ENCODE results near the gene SPTBN4. TPM values are rescaled to one million over a fixed set of nuclear protein-coding genes. Genes with fewer than 3 reads are reported as not detected.
A peak's percentile ranks its signal among the peaks of the same experiment; 100 is the strongest.

The SPTBN4 gene
- polyA plus RNA-seq, 6 donors from 2014 or later, result not detected

DNA sequence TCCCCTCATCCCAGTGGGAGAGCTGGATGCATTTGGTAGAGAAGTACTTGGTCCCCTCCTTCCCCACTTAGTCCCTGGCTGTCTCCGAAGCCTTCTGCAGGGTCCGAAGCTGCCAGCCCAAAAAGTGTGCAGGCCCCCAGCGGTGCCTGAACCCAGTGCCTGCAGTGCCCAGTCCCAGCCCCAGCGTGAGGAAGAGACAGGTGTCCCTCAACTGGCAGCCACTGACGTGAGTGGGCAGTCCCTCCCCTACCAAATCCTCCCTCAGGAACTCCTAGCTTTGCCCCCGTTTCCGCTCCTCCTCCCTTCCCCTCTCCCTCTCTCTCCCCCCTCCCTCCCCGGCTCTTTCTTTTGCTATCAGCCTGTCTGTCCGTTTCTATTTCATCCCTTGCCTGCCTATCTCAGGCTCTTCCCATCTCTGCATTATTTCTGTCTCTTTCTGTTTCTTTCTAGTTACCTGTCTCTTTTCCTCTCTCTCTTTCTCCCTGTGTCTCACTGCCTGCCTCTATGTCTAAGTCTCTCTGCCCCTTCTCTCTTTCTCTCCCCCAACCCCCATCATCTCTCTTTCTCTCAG, 132.6 kb downstream of the SPTBN4 start:
- Mint-ChIP-seq H3K4me1 (peaks cover 45 to 59% (median 57%) of the 10 kb centered on the region in 3 donors), H3K36me3 (no peaks in the 10 kb centered on the region), H3K27ac (peak overlapping the region in 2 of 6 donors; percentile 34 to 69), H3K27me3 (peaks cover 27 to 67% (median 49%) of the 10 kb centered on the region in 3 donors), H3K4me3 (peak overlapping the region in 7 of 8 donors; percentile 41 to 82 (median 63)), H3K9me3 (peaks cover 0 to 5% (median 0%) of the 10 kb centered on the region in 7 donors)
- DNase-seq (no peak), ATAC-seq (ENCODE audit: low read depth in 2 of 2) (no peak)

DNA sequence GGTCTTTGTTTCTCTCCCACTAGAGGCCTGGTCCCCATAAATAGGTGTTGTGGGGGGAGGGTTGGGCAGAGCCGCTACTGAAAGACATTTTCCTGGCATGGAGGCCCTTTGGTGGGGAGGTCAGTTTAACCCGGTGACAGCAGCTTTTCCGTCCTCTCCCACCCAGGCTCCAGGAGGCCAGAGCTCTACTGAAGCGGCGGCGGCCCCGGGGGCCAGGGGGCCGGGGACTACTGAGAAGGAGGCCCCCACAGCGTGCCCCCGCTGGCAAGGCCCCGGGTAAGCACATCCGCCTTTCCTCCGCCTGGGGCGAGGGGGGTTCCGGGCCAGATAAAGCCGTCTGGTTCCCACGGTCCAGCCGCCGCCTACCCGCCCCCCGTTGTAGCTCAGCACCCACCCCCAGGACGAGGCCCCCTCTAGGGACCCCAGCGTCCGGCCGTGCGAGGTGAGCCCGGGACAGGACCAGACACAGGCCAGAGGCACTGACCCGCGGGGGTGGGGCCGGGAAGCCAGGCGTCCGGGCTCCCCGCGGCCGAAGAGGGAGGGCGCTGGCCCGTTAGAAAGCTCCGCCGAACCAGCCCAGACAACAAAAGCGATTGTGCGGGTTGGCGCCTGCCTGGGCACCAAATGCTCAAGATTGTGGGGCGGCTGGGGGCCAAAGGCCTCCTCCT, 133.2 kb downstream of the SPTBN4 start:
- Mint-ChIP-seq H3K4me3 (peak overlapping the region in 7 of 8 donors; percentile 20 to 82 (median 77)), H3K36me3 (no peaks in the 10 kb centered on the region), H3K4me1 (peaks cover 43 to 65% (median 63%) of the 10 kb centered on the region in 3 donors), H3K9me3 (peaks cover 0 to 5% (median 0%) of the 10 kb centered on the region in 7 donors), H3K27me3 (peaks cover 27 to 61% (median 49%) of the 10 kb centered on the region in 3 donors), H3K27ac (peak overlapping the region in 3 of 6 donors; percentile 31 to 65 (median 34))
- no peak for DNase-seq
- ATAC-seq (ENCODE audit: low read depth in 2 of 2), result no peak

DNA sequence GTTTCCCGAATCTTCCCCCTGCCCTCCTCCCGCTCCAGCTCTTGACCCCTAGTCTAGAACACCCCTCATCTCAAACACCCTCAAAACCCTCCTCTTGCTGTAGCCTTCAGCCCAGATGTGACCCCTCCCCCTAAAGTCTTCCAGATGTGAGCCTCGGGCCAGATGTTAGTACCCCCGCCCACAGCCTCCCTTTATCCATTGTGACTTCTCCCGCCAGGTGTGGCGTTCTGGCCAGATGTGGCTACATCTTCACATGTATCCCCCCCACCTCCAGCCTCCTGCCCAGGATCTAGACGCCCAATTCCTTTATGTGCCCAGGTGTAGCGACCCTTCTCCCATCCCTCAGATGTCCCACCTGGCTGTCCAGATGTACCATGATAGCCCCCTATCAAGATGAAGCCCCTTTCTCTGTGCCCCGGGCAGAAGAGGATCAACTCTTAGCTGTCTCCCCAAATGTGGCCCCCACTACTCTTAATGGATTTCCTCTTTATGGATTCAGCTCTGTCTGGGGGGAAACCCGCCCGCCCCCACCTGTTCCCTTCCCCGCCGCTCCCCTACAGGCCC, 133.9 kb downstream of the SPTBN4 start:
- Mint-ChIP-seq H3K27ac (peak overlapping the region in 4 of 6 donors; percentile 31 to 73 (median 59)), H3K4me3 (peak overlapping the region; percentile 20 to 89 (median 73)), H3K27me3 (peaks cover 27 to 55% (median 49%) of the 10 kb centered on the region in 3 donors), H3K9me3 (peaks cover 0 to 5% (median 0%) of the 10 kb centered on the region in 7 donors), H3K36me3 (no peaks in the 10 kb centered on the region), H3K4me1 (peaks cover 47 to 71% (median 66%) of the 10 kb centered on the region in 3 donors)
- no peak for DNase-seq
- ATAC-seq (ENCODE audit: low read depth in 2 of 2), result no peak

DNA sequence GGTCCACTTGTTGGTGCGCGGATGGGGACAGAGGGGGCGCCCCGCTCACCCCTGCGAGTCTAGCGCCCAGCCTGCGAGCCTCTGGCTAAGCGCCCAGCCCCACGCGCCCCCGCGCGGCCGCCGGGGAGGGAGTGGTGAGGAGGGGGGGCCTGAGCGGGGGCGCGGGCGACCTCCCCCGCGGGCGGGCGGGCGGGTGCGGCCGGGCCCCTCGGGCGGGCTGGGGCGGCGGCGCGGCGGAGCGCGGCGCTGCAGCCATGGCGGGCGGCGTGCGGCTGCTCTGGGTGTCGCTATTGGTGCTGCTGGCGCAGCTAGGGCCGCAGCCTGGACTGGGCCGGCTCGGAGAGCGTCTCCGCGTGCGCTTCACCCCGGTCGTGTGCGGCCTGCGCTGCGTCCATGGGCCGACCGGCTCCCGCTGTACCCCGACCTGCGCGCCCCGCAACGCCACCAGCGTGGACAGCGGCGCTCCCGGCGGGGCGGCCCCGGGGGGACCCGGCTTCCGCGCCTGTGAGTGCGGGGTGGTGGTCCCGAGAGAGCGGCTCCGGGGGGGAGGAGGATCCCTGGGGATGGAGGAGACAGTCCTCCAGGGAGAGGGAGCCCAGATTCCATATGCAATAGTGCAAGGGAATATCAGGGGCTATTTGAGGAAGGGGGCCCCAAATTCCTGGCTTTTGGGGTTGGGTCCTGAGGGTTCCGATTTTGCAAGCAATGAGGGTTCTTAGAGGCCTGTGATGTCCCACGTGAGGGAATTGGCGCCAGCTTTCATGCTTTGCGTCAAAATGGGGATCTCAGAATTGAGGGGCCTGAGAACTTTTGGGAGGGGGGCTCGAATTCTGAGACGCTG, 134.6 kb downstream of the SPTBN4 start, which contains the start of gene LTBP4:
TSS of gene LTBP4 (plus strand) at position 236 of the 841 bp plus-strand sequence. CDS start at position 255, 19 bp downstream.
- H3K9me3 Mint-ChIP-seq, result peaks cover 0 to 5% (median 0%) of the 10 kb centered on the region in 7 donors
- H3K27me3 Mint-ChIP-seq, result peaks cover 27 to 50% (median 45%) of the 10 kb centered on the region in 3 donors
- peak within 1 kb of the TSS in 5 of 6 donors; percentile 49 to 85 (median 65) for H3K27ac Mint-ChIP-seq
- no peak for ATAC-seq (ENCODE audit: low read depth in 2 of 2)
- H3K36me3 Mint-ChIP-seq, result no peaks in the 10 kb centered on the region
- H3K4me1 Mint-ChIP-seq, result peaks cover 52 to 76% (median 68%) of the 10 kb centered on the region in 3 donors
- DNase-seq, result no peak
- H3K4me3 Mint-ChIP-seq, result peak within 1 kb of the TSS; percentile 54 to 89 (median 73)

DNA sequence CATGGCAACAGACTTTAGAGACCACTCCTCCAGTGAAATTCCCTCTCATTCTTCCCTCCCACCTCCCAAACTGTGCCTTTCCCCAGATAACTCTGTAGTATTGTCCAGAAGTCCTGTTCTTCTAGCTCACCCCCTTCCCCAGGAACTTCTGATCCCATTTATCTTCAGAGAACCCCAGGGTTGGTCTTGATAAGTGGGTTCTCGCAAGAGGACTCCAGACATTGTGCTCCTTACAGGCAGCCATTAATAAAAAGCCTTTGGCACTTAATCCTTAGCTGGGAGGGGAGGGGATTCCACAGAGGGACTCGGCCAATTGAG, 136.2 kb downstream of the SPTBN4 start:
- peaks cover 55 to 79% (median 74%) of the 10 kb centered on the region in 3 donors for H3K4me1 Mint-ChIP-seq
- H3K36me3 Mint-ChIP-seq, result no peaks in the 10 kb centered on the region

DNA sequence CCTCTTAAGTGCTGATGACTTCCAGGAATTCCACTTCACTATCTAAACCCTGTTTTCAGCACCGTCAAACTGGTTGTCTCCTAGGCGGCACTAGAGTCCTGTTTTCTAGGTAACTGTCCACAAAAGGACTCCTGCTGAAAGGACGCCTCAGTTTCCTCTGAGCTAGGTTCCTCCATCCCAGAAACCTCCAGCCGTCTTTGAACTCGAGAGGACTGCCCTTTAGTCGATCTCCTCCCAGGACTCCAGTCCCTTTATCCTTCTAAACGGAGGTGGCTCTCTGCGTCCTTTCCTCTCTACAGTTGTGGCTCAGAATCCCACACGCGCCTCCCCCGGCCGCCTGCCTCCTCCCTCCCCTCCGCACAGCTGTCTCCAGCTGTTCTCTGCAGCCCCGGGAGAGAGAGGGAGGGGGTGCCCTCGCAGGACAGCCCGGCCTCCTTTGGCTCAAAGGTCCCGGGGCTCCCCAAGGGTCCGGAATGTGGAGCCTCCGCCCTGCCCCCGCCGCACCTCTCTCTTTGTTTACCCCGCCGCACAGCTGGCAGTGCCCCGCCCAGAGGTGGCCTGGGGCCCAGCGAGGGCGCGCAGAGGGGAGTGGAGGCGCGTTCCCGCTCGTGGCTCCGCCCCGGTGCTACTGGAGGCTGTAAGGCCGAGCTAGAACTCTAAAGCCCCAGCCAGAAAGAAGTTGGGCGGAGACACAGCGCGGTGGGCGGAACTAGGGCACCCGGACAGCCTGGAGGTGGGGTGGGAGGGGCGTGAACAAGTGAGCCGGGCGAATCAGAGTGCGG, 136.8 kb downstream of the SPTBN4 start:
- no peaks in the 10 kb centered on the region for H3K36me3 Mint-ChIP-seq
- peaks cover 18 to 45% (median 32%) of the 10 kb centered on the region in 3 donors for H3K27me3 Mint-ChIP-seq
- peaks cover 0 to 5% (median 0%) of the 10 kb centered on the region in 7 donors for H3K9me3 Mint-ChIP-seq
- peak overlapping the region; percentile 79 to 94 (median 89) for H3K4me3 Mint-ChIP-seq
- H3K4me1 Mint-ChIP-seq, result peaks cover 57 to 79% (median 74%) of the 10 kb centered on the region in 3 donors
- peak; percentile 90 for DNase-seq
- H3K27ac Mint-ChIP-seq, result peak overlapping the region in 5 of 6 donors; percentile 12 to 96 (median 78)
- ATAC-seq (ENCODE audit: low read depth in 2 of 2), result peak; percentile 68 to 71

More for the DNA sequence above, 136.2 kb downstream of the SPTBN4 start:
- no peak for DNase-seq
- Mint-ChIP-seq H3K9me3 (peaks cover 0 to 5% (median 0%) of the 10 kb centered on the region in 7 donors), H3K4me3 (peak overlapping the region in 6 of 8 donors; percentile 35 to 94 (median 90)), H3K27ac (no peak overlapping the region), H3K27me3 (peaks cover 21 to 46% (median 33%) of the 10 kb centered on the region in 3 donors)
- ATAC-seq (ENCODE audit: low read depth in 2 of 2), result no peak

DNA sequence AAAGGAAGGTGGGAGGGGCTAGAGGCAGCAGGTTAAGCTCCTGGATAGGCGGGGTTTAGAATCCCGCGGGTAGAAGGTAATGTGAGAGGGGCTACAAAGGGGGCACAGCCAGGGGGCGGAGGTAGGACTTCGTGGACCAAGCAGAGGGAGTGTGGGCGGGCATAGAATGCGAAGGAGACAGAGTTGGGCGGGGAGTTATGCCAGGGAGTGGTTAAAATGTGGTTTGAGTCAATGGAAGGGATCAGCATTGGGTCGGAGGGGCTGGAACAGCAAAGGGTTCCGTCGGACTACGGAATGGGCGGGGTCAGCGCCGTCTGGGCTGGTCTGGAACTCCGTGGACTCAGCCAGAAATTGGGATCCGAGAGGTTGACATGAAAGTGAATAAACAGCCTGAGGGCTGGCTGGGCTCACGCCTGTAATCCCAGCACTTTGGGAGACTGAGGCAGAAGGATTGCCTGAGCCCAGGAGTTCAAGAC, 137.4 kb downstream of the SPTBN4 start:
- H3K4me3 Mint-ChIP-seq, result peak overlapping the region; percentile 79 to 94 (median 89)
- no peaks in the 10 kb centered on the region for H3K36me3 Mint-ChIP-seq
- ATAC-seq (ENCODE audit: low read depth in 2 of 2) (no peak), DNase-seq (no peak)
- H3K27ac Mint-ChIP-seq, result peak overlapping the region in 3 of 6 donors; percentile 78 to 96 (median 89)
- H3K4me1 Mint-ChIP-seq, result peaks cover 63 to 78% (median 74%) of the 10 kb centered on the region in 3 donors
- peaks cover 0 to 5% (median 0%) of the 10 kb centered on the region in 7 donors for H3K9me3 Mint-ChIP-seq
- H3K27me3 Mint-ChIP-seq, result peaks cover 12 to 39% (median 26%) of the 10 kb centered on the region in 3 donors

DNA sequence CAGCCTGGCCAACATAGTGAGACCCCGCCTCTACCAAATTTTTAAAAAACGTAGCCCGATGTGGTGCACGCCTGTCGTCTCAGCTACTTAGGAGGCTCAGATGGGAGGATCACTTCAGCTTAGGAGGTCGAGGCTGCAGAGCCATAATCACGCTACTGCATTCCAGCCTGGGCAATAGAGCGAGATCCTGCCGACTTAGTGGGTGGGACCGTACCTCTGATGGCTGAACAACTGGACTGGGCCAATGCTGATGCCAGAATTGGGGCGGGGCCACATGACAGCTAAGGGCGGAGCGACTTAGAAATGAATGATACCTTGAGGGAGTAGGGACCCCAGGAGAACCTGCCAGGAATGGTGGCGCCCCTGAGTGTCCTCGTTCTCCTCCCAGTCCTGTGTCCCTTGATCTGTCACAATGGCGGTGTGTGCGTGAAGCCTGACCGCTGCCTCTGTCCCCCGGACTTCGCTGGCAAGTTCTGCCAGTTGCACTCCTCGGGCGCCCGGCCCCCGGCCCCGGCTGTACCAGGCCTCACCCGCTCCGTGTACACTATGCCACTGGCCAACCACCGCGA, 137.9 kb downstream of the SPTBN4 start:
- H3K36me3 Mint-ChIP-seq, result no peaks in the 10 kb centered on the region
- peak overlapping the region in 5 of 6 donors; percentile 52 to 95 (median 89) for H3K27ac Mint-ChIP-seq
- ATAC-seq (ENCODE audit: low read depth in 2 of 2) (no peak), DNase-seq (no peak)
- H3K4me1 Mint-ChIP-seq, result peaks cover 61 to 78% (median 74%) of the 10 kb centered on the region in 3 donors
- peak overlapping the region; percentile 79 to 94 (median 90) for H3K4me3 Mint-ChIP-seq
- H3K27me3 Mint-ChIP-seq, result peaks cover 8 to 34% (median 21%) of the 10 kb centered on the region in 3 donors
- H3K9me3 Mint-ChIP-seq, result peaks cover 0 to 5% (median 0%) of the 10 kb centered on the region in 7 donors

DNA sequence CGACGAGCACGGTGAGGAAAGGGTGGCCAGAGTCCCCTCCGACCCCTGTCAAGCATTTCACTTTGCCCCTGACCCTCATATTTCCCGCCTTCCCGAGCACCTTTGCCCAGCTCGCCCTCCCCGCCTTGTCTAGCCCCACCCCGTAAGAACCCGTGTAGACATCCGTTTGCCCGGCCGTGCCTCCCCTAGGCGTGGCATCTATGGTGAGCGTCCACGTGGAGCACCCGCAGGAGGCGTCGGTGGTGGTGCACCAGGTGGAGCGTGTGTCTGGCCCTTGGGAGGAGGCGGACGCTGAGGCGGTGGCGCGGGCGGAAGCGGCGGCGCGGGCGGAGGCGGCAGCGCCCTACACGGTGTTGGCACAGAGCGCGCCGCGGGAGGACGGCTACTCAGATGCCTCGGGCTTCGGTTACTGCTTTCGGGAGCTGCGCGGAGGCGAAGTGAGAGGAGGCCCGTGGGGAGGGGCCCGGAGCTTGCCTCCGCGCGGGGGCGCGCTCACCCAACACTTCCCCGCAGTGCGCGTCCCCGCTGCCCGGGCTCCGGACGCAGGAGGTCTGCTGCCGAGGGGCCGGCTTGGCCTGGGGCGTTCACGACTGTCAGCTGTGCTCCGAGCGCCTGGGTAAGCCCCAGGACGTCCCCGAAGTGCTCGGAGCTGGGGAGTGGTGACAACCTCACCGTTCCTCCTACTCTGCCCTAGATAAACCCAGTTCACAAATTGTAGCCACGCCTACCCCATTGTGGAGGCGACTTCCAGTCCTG, 138.6 kb downstream of the SPTBN4 start:
- H3K4me1 Mint-ChIP-seq, result peaks cover 64 to 81% (median 79%) of the 10 kb centered on the region in 3 donors
- H3K36me3 Mint-ChIP-seq, result no peaks in the 10 kb centered on the region
- H3K27me3 Mint-ChIP-seq, result peaks cover 6 to 30% (median 16%) of the 10 kb centered on the region in 3 donors
- peak overlapping the region; percentile 79 to 94 (median 89) for H3K4me3 Mint-ChIP-seq
- ATAC-seq (ENCODE audit: low read depth in 2 of 2) (peak; percentile 39 to 50), DNase-seq (peak; percentile 79)
- H3K27ac Mint-ChIP-seq, result peak overlapping the region; percentile 80 to 95 (median 89)
- peaks cover 0 to 5% (median 0%) of the 10 kb centered on the region in 7 donors for H3K9me3 Mint-ChIP-seq

DNA sequence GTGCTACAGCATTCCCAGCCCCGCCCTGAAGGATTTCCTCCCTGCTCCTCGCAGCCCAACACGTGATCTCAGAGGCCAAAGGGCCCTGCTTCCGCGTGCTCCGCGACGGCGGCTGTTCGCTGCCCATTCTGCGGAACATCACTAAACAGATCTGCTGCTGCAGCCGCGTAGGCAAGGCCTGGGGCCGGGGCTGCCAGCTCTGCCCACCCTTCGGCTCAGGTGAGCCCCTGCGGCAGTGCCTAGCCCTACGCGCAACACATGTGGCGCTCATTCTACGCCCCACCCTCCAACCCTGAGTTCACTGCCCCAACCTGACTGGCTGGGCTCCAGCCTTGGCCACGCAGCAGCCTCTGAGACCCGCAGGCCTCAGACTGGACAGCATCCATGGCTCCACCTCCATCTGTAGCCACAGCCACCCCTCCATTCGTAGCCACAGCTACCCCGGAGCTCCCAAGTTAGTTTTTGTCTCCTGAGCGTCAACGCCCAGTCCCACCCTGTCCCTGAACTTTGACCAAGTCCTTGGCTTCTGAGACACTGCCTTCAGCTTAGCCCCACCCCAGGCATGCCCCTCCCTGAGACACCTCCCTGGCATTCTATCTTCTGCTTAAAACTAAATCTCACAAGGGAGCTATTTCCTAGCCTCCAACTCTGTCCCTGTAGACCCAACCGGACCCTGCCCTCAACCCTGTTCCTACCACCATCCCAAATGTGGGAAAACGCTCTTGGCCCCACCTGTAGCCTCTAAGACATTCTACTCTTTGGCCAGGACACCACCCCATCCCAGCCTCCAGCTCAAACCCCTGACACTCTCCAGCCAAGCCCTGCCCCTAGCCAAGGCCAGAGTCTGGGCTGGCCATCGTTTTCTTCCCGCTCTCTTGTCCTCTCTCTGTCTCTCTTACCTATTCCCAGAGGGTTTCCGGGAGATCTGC, 140.8 kb downstream of the SPTBN4 start:
- DNase-seq (no peak), ATAC-seq (ENCODE audit: low read depth in 2 of 2) (no peak)
- H3K4me1 Mint-ChIP-seq, result peaks cover 57 to 83% (median 72%) of the 10 kb centered on the region in 3 donors
- H3K36me3 Mint-ChIP-seq, result no peaks in the 10 kb centered on the region
- peak overlapping the region in 7 of 8 donors; percentile 31 to 94 (median 53) for H3K4me3 Mint-ChIP-seq
- peaks cover 0 to 14% (median 0%) of the 10 kb centered on the region in 3 donors for H3K27me3 Mint-ChIP-seq
- H3K27ac Mint-ChIP-seq, result peak overlapping the region in 3 of 6 donors; percentile 20 to 87 (median 85)
- peaks cover 0 to 5% (median 0%) of the 10 kb centered on the region in 7 donors for H3K9me3 Mint-ChIP-seq

All from naive B cell (primary cell).